ENCODE data around the gene ZFHX3. TPM values are rescaled to one million over a fixed set of nuclear protein-coding genes. Genes with fewer than 3 reads are reported as not detected.

ZFHX3 gene
- total RNA-seq, 1 donor from 2014 or later = 48.5 TPM

DNA sequence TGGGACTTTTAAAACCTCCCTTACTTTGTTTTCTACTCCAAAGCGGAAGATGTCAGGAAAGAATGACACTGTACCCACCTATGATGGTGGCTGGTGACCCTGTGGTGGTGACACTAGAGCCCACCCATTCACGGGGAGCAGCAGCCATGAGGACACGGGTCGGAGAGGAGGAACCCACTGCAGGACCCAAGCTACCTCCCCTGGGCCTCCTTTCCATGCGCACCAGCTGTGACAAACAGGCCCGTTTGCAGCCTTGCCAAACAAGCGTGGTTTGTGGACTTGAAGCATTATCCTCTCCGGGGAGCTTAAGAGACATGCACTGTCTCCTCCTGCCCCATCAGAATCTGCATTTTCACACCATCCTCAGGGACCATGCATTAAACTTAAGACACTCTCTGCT lies 85.6 kb downstream of the ZFHX3 start:
- no peaks in the 10 kb centered on the region for H3K27me3 Mint-ChIP-seq
- H3K9me3 Mint-ChIP-seq = no peaks in the 10 kb centered on the region
- H3K4me1 Mint-ChIP-seq (ENCODE audit: unreplicated experiment) = peaks cover 38% of the 10 kb centered on the region
- DNase-seq (ENCODE audit: extremely low spot score, unreplicated experiment) = no peak
- no peak for TF ChIP-seq CTCF (conservative IDR thresholded peaks at IDR 0.05)
- no peak overlapping the region for H3K27ac Mint-ChIP-seq
- no peak overlapping the region for H3K4me3 Mint-ChIP-seq
- peaks cover 46% of the 10 kb centered on the region for H3K36me3 Mint-ChIP-seq

GRCh38 chr16:72961863-72962262 lies 86.1 kb downstream of the ZFHX3 start:
- TF ChIP-seq CTCF (conservative IDR thresholded peaks at IDR 0.05) = no peak
- H3K27ac Mint-ChIP-seq = no peak overlapping the region
- peaks cover 47% of the 10 kb centered on the region for H3K36me3 Mint-ChIP-seq
- no peak for DNase-seq (ENCODE audit: extremely low spot score, unreplicated experiment)
- H3K4me1 Mint-ChIP-seq (ENCODE audit: unreplicated experiment) = peaks cover 34% of the 10 kb centered on the region
- peak overlapping the region; percentile 4 for H3K4me3 Mint-ChIP-seq
- no peaks in the 10 kb centered on the region for H3K27me3 Mint-ChIP-seq
- H3K9me3 Mint-ChIP-seq = no peaks in the 10 kb centered on the region

DNA sequence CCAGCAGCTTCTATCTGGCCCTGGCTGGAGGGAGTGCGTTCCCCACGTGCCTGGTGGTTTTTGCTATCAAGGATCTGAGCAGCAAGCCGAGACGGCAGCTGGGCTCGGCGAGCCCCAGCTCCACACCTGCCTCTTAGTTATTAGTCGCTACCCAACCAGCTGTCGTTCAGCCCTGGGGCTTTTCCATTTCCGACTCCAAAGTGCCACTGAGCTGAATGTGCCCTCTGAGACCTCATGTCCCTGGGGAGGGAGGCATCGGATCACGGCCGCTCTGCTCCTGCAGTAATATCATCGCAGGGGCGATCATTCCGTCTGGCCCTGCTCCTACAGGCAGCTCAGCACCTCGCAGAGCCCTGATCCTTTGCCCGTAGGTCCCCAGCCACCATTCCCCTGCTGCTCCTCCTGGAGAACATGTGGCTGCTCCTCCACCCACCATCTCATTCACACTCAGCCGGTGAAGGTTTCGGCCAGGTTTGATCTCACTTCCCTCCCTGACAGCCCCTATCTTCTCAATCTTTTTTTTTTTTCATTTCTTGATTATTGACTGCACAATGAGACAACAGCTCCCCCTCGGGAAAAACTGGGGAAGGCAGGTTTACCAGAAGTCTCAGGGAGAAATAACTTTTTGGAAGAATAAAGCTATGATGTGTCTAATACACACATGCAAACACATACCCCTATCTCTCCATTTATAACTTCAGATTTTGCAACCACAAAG lies 86.7 kb downstream of the ZFHX3 start:
- peak; percentile 63 for TF ChIP-seq CTCF (conservative IDR thresholded peaks at IDR 0.05)
- H3K4me1 Mint-ChIP-seq (ENCODE audit: unreplicated experiment) = peaks cover 28% of the 10 kb centered on the region
- H3K27ac Mint-ChIP-seq = no peak overlapping the region
- H3K27me3 Mint-ChIP-seq = no peaks in the 10 kb centered on the region
- DNase-seq (ENCODE audit: extremely low spot score, unreplicated experiment) = no peak
- H3K4me3 Mint-ChIP-seq = peak overlapping the region; percentile 4
- H3K9me3 Mint-ChIP-seq = no peaks in the 10 kb centered on the region
- peaks cover 51% of the 10 kb centered on the region for H3K36me3 Mint-ChIP-seq

DNA sequence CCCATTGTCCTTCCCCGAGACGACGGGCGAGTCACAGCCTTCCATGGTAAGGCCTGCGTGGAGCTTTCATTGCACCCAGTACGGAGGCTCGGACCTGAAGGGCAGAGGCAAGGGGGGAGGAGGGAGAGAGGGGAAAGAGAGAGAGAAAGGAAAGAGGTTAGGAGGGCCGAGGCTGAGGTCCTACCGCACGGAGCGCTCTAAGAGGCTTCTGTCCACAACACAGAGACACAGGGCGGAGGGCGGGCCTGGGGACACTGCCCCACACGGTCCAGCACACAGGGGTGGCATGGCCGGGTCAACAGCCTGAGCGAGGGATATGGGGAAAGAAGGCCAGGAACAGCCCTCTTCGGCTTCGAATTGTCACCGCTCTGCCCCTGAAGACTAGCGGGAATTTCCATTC lies 87.8 kb downstream of the ZFHX3 start:
- no peak for DNase-seq (ENCODE audit: extremely low spot score, unreplicated experiment)
- Mint-ChIP-seq H3K27me3 (no peaks in the 10 kb centered on the region), H3K9me3 (no peaks in the 10 kb centered on the region), H3K4me1 (ENCODE audit: unreplicated experiment) (peaks cover 37% of the 10 kb centered on the region), H3K36me3 (peaks cover 57% of the 10 kb centered on the region), H3K27ac (no peak overlapping the region), H3K4me3 (no peak overlapping the region)
- no peak for TF ChIP-seq CTCF (conservative IDR thresholded peaks at IDR 0.05)

DNA sequence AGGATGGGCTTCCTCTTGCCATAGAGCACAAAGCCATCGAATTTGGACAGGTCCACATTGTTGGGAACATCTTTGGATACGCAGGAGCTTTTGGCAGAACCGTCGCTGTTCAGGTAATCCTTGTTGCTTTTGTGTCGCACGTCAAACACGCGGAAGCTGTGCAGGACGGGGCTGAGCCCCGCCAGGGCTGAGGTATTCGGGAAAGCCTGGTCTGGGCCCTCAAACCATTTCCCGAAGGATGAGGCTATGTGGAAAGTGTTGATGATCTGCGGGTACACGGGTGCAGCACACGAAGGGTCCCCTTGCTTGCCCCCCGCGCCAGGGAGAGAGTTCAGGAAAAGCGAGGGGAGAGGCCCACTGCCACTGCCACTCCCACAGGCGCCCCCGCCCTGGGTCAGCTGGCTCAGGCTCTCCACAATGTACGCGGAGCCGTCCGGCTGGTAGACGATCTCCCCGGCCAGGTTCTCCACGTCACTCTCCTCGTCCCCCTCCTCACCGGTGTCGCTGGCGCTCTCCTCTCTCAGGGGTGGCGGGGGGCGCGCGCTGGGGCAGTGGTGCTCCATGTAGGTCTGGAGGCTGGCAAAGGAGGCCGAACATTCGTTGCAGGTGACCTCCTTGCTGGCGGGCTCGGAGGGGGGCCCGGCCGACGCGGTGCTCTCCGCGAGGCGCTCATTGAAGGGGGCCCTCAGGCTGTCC lies 88.5 kb downstream of the ZFHX3 start:
- H3K4me1 Mint-ChIP-seq (ENCODE audit: unreplicated experiment) = peaks cover 40% of the 10 kb centered on the region
- no peaks in the 10 kb centered on the region for H3K9me3 Mint-ChIP-seq
- no peak overlapping the region for H3K4me3 Mint-ChIP-seq
- no peak for TF ChIP-seq CTCF (conservative IDR thresholded peaks at IDR 0.05)
- DNase-seq (ENCODE audit: extremely low spot score, unreplicated experiment) = no peak
- no peaks in the 10 kb centered on the region for H3K27me3 Mint-ChIP-seq
- no peak overlapping the region for H3K27ac Mint-ChIP-seq
- H3K36me3 Mint-ChIP-seq = peaks cover 57% of the 10 kb centered on the region

All from type B pancreatic cell (in vitro differentiated cells).